ENCODE measurements around the gene ZDHHC3. TPM values are rescaled to one million over a fixed set of nuclear protein-coding genes. Genes with fewer than 3 reads are reported as not detected.

The ZDHHC3 gene
- total RNA-seq, 3 donors from 2014 or later, result 69.5 to 120 (median 71.9) TPM

DNA sequence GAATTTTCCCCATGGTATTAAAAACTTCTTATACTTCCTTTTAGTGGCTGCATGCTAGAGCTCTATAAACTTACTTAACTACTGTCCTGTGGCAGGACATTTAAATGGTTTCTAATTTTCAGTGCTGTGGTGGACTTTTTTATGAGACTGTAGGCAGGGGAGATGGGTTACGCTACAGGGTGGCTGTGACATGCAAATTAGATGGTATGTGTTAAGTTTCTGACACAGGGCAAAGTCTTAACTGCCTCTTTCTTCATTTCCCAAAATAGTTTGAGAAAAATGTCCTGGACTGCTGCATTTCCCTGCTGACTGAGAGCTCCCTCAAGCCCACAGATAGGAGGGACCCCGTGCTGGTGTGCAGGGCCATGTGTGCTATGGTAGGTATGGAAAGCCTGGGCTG, 79.5 kb downstream of the ZDHHC3 start:
- Histone ChIP-seq H3K4me1 (no peaks in the 10 kb centered on the region), H3K9me3 (no peaks in the 10 kb centered on the region), H3K36me3 (no peaks in the 10 kb centered on the region), H3K4me3 (no peak overlapping the region), H3K27me3 (peaks cover 0 to 5% of the 10 kb centered on the region in 2 donors), H3K27ac (no peak overlapping the region)
- DNase-seq (ENCODE audit: low spot score in 2 of 2), result no peak
- TF ChIP-seq POLR2A (IDR thresholded peaks at IDR 0.05), result no peak
- intact Hi-C loops (cut with DNase I; ENCODE audit: low total_unique reads), result no loop called here

DNA sequence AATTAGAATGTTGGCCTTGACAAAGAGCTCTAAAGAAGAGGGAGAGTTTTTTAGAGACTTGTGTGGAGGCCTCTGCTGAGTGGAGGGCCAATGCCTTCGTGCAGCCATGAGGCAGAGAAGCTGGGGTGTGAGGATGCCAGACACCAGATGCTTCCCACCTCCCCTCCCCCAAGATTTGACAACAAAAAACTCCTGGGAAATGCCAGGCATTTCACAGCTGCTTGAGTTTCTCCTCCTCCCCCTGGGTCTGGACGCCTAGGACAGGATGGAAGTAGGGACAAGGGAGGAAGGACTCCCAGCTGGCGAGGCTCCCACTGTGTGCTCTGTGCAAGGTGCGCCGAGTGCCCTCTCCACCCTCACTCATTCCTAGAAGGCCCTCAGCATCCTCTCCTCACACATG, 81.5 kb downstream of the ZDHHC3 start:
- no peaks in the 10 kb centered on the region for H3K27me3 ChIP-seq
- intact Hi-C loops (cut with DNase I; ENCODE audit: low total_unique reads), result no loop called here

DNA sequence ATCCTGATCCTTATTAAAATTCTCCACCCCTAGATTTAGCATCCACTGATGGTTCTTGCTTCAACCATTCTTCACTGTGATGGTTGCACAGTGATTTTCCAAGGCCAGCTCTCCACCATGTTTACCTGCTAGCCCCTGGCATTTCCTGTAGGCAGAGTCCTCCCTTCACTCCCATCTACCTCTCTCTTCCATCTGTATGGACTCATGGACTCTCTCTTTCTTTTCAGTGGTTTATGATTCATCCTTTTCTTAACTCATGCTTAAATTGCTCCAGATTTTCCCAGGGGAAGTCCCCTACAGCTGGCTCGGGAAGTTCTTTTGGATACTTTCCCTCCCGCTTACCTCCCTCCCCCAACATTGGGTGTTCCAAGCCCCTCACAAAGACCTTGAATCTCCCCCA, 82.9 kb downstream of the ZDHHC3 start:
- TF ChIP-seq POLR2AphosphoS5 (IDR thresholded peaks at IDR 0.05) (no peak), POLR2A (IDR thresholded peaks at IDR 0.05) (no peak)
- TF ChIP-seq, protein P1, sequence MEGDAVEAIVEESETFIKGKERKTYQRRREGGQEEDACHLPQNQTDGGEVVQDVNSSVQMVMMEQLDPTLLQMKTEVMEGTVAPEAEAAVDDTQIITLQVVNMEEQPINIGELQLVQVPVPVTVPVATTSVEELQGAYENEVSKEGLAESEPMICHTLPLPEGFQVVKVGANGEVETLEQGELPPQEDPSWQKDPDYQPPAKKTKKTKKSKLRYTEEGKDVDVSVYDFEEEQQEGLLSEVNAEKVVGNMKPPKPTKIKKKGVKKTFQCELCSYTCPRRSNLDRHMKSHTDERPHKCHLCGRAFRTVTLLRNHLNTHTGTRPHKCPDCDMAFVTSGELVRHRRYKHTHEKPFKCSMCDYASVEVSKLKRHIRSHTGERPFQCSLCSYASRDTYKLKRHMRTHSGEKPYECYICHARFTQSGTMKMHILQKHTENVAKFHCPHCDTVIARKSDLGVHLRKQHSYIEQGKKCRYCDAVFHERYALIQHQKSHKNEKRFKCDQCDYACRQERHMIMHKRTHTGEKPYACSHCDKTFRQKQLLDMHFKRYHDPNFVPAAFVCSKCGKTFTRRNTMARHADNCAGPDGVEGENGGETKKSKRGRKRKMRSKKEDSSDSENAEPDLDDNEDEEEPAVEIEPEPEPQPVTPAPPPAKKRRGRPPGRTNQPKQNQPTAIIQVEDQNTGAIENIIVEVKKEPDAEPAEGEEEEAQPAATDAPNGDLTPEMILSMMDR (IDR thresholded peaks at IDR 0.05), result no peak
- Histone ChIP-seq H3K4me3 (no peak overlapping the region), H3K9me3 (no peaks in the 10 kb centered on the region), H3K36me3 (no peaks in the 10 kb centered on the region), H3K4me1 (no peaks in the 10 kb centered on the region), H3K27ac (no peak overlapping the region), H3K27me3 (no peaks in the 10 kb centered on the region)
- intact Hi-C loops (cut with DNase I; ENCODE audit: low total_unique reads), result no loop called here
- no peak for DNase-seq (ENCODE audit: low spot score in 2 of 2)

More for the DNA sequence above, 81.5 kb downstream of the ZDHHC3 start:
- Histone ChIP-seq H3K4me3 (no peak overlapping the region), H3K36me3 (no peaks in the 10 kb centered on the region), H3K4me1 (no peaks in the 10 kb centered on the region), H3K27ac (no peak overlapping the region), H3K9me3 (no peaks in the 10 kb centered on the region)
- no peak for DNase-seq (ENCODE audit: low spot score in 2 of 2)
- TF ChIP-seq POLR2AphosphoS5 (IDR thresholded peaks at IDR 0.05), result no peak
- TF ChIP-seq POLR2A (IDR thresholded peaks at IDR 0.05), result no peak
- TF ChIP-seq, protein P1 (IDR thresholded peaks at IDR 0.05), result no peak

DNA sequence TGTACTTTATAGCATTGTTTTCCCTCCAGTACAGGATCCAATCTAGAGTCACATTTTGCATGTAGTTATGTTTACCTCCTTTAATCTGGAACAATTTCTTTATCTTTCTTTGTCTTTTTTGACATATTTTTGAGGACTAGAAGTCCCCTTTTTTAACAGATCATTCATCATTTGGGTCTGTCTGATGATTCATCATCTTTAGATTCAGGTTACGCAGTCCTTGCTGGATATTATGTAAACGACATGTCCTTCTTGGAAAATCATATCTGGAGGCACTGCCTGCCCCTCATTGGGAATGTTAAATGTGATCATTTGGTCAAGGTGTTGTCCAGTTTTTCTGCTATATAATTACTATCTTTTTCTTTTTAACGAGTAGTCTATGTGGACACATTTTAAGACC, 83.3 kb downstream of the ZDHHC3 start:
- H3K4me1 ChIP-seq, result no peaks in the 10 kb centered on the region
- DNase-seq (ENCODE audit: low spot score in 2 of 2), result no peak
- H3K27ac ChIP-seq, result no peak overlapping the region
- TF ChIP-seq POLR2A (IDR thresholded peaks at IDR 0.05), result no peak
- TF ChIP-seq POLR2AphosphoS5 (IDR thresholded peaks at IDR 0.05), result no peak
- TF ChIP-seq, protein P1 (IDR thresholded peaks at IDR 0.05), result no peak
- no peaks in the 10 kb centered on the region for H3K9me3 ChIP-seq
- no peak overlapping the region for H3K4me3 ChIP-seq
- no peaks in the 10 kb centered on the region for H3K27me3 ChIP-seq
- intact Hi-C loops (cut with DNase I; ENCODE audit: low total_unique reads), result no loop called here
- no peaks in the 10 kb centered on the region for H3K36me3 ChIP-seq

DNA sequence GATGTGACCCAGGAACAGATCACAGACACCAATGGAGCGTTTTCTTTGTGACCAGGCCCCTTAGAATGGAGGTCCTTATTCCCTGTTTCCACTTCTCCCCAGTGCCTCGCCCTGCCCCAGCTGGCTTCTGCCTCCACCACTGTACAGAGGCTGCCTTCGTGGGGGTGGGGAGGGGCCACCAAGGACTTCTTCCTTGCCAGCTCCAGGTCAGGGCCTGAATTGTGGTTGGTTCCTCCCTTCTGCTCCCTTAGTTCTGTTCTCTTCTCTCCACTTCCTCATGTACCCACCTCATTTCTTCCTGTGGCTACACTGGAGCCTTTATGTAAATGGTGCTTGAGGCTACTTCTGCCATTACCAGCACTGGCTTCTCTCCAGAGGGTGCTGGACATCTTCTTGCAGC, 85.1 kb downstream of the ZDHHC3 start:
- DNase-seq (ENCODE audit: low spot score in 2 of 2), result no peak
- no peaks in the 10 kb centered on the region for H3K27me3 ChIP-seq
- H3K36me3 ChIP-seq, result no peaks in the 10 kb centered on the region
- TF ChIP-seq POLR2AphosphoS5 (IDR thresholded peaks at IDR 0.05) (no peak), POLR2A (IDR thresholded peaks at IDR 0.05) (no peak)
- TF ChIP-seq, protein P1 (IDR thresholded peaks at IDR 0.05), result no peak
- no peaks in the 10 kb centered on the region for H3K9me3 ChIP-seq
- H3K4me3 ChIP-seq, result no peak overlapping the region
- H3K27ac ChIP-seq, result no peak overlapping the region
- H3K4me1 ChIP-seq, result no peaks in the 10 kb centered on the region
- intact Hi-C loops (cut with DNase I; ENCODE audit: low total_unique reads), result no loop called here

DNA sequence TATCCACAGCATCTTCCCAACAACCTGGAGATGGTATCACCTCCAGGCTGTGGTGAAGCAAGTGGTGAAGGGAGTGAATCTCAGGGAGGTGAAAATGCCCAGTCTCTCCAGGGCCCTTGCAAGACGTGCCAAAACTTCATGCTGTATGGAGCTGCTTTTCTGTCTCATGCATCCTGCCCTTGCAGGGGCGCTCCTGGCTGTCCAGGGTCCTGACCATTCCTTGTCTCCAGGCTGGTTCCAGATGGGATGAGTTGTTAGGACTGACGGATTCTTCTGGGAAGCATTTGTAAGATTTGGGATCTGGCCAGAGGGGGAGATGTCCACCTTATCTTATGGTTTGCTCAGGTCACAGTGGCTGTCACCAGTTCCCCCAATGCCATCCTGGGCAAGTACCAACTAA, 85.7 kb downstream of the ZDHHC3 start:
- no peak overlapping the region for H3K4me3 ChIP-seq
- no peaks in the 10 kb centered on the region for H3K36me3 ChIP-seq
- no peak for DNase-seq (ENCODE audit: low spot score in 2 of 2)
- no peak for TF ChIP-seq POLR2AphosphoS5 (IDR thresholded peaks at IDR 0.05)
- TF ChIP-seq, protein P1 (IDR thresholded peaks at IDR 0.05), result no peak
- TF ChIP-seq POLR2A (IDR thresholded peaks at IDR 0.05), result no peak
- H3K4me1 ChIP-seq, result no peaks in the 10 kb centered on the region
- H3K27ac ChIP-seq, result no peak overlapping the region
- intact Hi-C loops (cut with DNase I; ENCODE audit: low total_unique reads), result no loop called here
- H3K27me3 ChIP-seq, result no peaks in the 10 kb centered on the region
- no peaks in the 10 kb centered on the region for H3K9me3 ChIP-seq

Measured in breast epithelium (tissue), 4 donors.